ENCODE results near the gene WNK2.

Gene WNK2

GRCh38 chr9:93196096-93197055 is 12.4 kb downstream of the WNK2 start:
- H2BK120ac ChIP-seq (ENCODE audit: low read depth, low read length): no peak overlapping the region
- peaks cover 0 to 3% of the 10 kb centered on the region in 2 donors for H3K9me3 ChIP-seq (replicated peaks in 1 of 2; ENCODE audit: control insufficient read depth in 2 of 2, insufficient read depth in 1 of 2, low read depth in 1 of 2, low read length in 2 of 2)
- H3K23ac ChIP-seq (ENCODE audit: low read depth, low read length, poor library complexity): no peak overlapping the region
- no peak overlapping the region for H3K14ac ChIP-seq (ENCODE audit: low read length)
- peaks cover 13% of the 10 kb centered on the region for H3K79me1 ChIP-seq (ENCODE audit: low read depth, low read length)
- H2BK15ac ChIP-seq (ENCODE audit: low read length): no peak overlapping the region
- H4K8ac ChIP-seq (ENCODE audit: low read depth, low read length): no peak overlapping the region
- no peak overlapping the region for H4K91ac ChIP-seq (ENCODE audit: low read depth, low read length, poor library complexity)
- H3K4me2 ChIP-seq (ENCODE audit: insufficient read depth, low read length, poor library complexity, severe bottlenecking): no peak overlapping the region
- H2BK5ac ChIP-seq (ENCODE audit: low read length): no peak overlapping the region
- no CpG with 5 or more reads among the region's 9 CpGs for WGBS, 2 donors (ENCODE audit: extremely low coverage in 2 of 2, insufficient read length in 2 of 2, insufficient replicate concordance in 1 of 2)
- no peak overlapping the region for H2AK5ac ChIP-seq (ENCODE audit: low read depth, low read length)
- H2BK12ac ChIP-seq (ENCODE audit: low read length): no peak overlapping the region
- peaks cover 0 to 6% (median 0%) of the 10 kb centered on the region in 3 experiments for H3K27me3 ChIP-seq (ENCODE audit: control insufficient read depth in 3 of 3, insufficient read depth in 3 of 3, low read depth in 1 of 3, low read length in 3 of 3)
- peaks cover 3 to 14% of the 10 kb centered on the region in 2 donors for H3K4me1 ChIP-seq (ENCODE audit: control insufficient read depth in 2 of 2, insufficient read depth in 1 of 2, low read depth in 1 of 2, low read length in 2 of 2)
- no peak overlapping the region for H3K4ac ChIP-seq (ENCODE audit: low read length)
- H3K18ac ChIP-seq (ENCODE audit: low read length): no peak overlapping the region
- H3K4me3 ChIP-seq (ENCODE audit: low read length in 2 of 2): no peak overlapping the region
- H3K9ac ChIP-seq (ENCODE audit: low read depth, low read length, poor library complexity): no peak overlapping the region
- H2AFZ ChIP-seq (ENCODE audit: low read length): no peak overlapping the region
- no peaks in the 10 kb centered on the region for H3K36me3 ChIP-seq (replicated peaks in 1 of 2; ENCODE audit: control insufficient read depth in 2 of 2, insufficient read depth in 2 of 2, low read length in 2 of 2)
- H3K27ac ChIP-seq (replicated peaks; ENCODE audit: low read length): no peak overlapping the region
- DNase-seq (ENCODE audit: low spot score): no peak

- peak overlapping the region; percentile 41 for H2BK12ac ChIP-seq (ENCODE audit: low read length)
- no peak overlapping the region for H3K18ac ChIP-seq (ENCODE audit: low read length)
- no CpG with 5 or more reads among the region's 9 CpGs for WGBS, 2 donors (ENCODE audit: extremely low coverage in 2 of 2, insufficient read length in 2 of 2, insufficient replicate concordance in 1 of 2)
- peaks cover 13 to 21% of the 10 kb centered on the region in 2 donors for H3K4me1 ChIP-seq (ENCODE audit: control insufficient read depth in 2 of 2, insufficient read depth in 1 of 2, low read depth in 1 of 2, low read length in 2 of 2)
- DNase-seq (ENCODE audit: low spot score): no peak
- no peak overlapping the region for H3K4me2 ChIP-seq (ENCODE audit: insufficient read depth, low read length, poor library complexity, severe bottlenecking)
- no peak overlapping the region for H3K4me3 ChIP-seq (ENCODE audit: low read length in 2 of 2)
- no peaks in the 10 kb centered on the region for H3K36me3 ChIP-seq (replicated peaks in 1 of 2; ENCODE audit: control insufficient read depth in 2 of 2, insufficient read depth in 2 of 2, low read length in 2 of 2)
- H3K14ac ChIP-seq (ENCODE audit: low read length): no peak overlapping the region
- no peak overlapping the region for H2BK120ac ChIP-seq (ENCODE audit: low read depth, low read length)
- H2AFZ ChIP-seq (ENCODE audit: low read length): no peak overlapping the region
- H4K8ac ChIP-seq (ENCODE audit: low read depth, low read length): no peak overlapping the region
- no peak overlapping the region for H3K9ac ChIP-seq (ENCODE audit: low read depth, low read length, poor library complexity)
- H2BK5ac ChIP-seq (ENCODE audit: low read length): no peak overlapping the region
- H3K79me1 ChIP-seq (ENCODE audit: low read depth, low read length): peaks cover 14% of the 10 kb centered on the region
- no peak overlapping the region for H4K91ac ChIP-seq (ENCODE audit: low read depth, low read length, poor library complexity)
- H3K9me3 ChIP-seq (replicated peaks in 1 of 2; ENCODE audit: control insufficient read depth in 2 of 2, insufficient read depth in 1 of 2, low read depth in 1 of 2, low read length in 2 of 2): peaks cover 0 to 3% of the 10 kb centered on the region in 2 donors
- no peak overlapping the region for H3K23ac ChIP-seq (ENCODE audit: low read depth, low read length, poor library complexity)
- peak overlapping the region; percentile 9 for H2AK5ac ChIP-seq (ENCODE audit: low read depth, low read length)
- no peak overlapping the region for H3K4ac ChIP-seq (ENCODE audit: low read length)
- no peak overlapping the region for H2BK15ac ChIP-seq (ENCODE audit: low read length)
- H3K27ac ChIP-seq (replicated peaks; ENCODE audit: low read length): no peak overlapping the region
- peaks cover 0 to 9% (median 0%) of the 10 kb centered on the region in 3 experiments for H3K27me3 ChIP-seq (ENCODE audit: control insufficient read depth in 3 of 3, insufficient read depth in 3 of 3, low read depth in 1 of 3, low read length in 3 of 3)
Observed at GRCh38 chr9:93197670-93198069, 13.7 kb downstream of the WNK2 start.

- Histone ChIP-seq H4K8ac (ENCODE audit: low read depth, low read length) (no peak overlapping the region), H2BK12ac (ENCODE audit: low read length) (peak overlapping the region; percentile 41), H2AFZ (ENCODE audit: low read length) (no peak overlapping the region), H3K14ac (ENCODE audit: low read length) (no peak overlapping the region), H3K79me1 (ENCODE audit: low read depth, low read length) (peaks cover 15% of the 10 kb centered on the region), H3K4ac (ENCODE audit: low read length) (no peak overlapping the region), H3K4me2 (ENCODE audit: insufficient read depth, low read length, poor library complexity, severe bottlenecking) (no peak overlapping the region), H3K36me3 (replicated peaks in 1 of 2; ENCODE audit: control insufficient read depth in 2 of 2, insufficient read depth in 2 of 2, low read length in 2 of 2) (no peaks in the 10 kb centered on the region), H2BK15ac (ENCODE audit: low read length) (peak overlapping the region; percentile 39), H3K9me3 (replicated peaks in 1 of 2; ENCODE audit: control insufficient read depth in 2 of 2, insufficient read depth in 1 of 2, low read depth in 1 of 2, low read length in 2 of 2) (peaks cover 0 to 3% of the 10 kb centered on the region in 2 donors), H2AK5ac (ENCODE audit: low read depth, low read length) (peak overlapping the region; percentile 68), H2BK120ac (ENCODE audit: low read depth, low read length) (no peak overlapping the region), H4K91ac (ENCODE audit: low read depth, low read length, poor library complexity) (no peak overlapping the region), H3K27me3 (ENCODE audit: control insufficient read depth in 3 of 3, insufficient read depth in 3 of 3, low read depth in 1 of 3, low read length in 3 of 3) (peaks cover 0 to 9% (median 0%) of the 10 kb centered on the region in 3 experiments), H3K4me1 (ENCODE audit: control insufficient read depth in 2 of 2, insufficient read depth in 1 of 2, low read depth in 1 of 2, low read length in 2 of 2) (peaks cover 18 to 22% of the 10 kb centered on the region in 2 donors), H2BK5ac (ENCODE audit: low read length) (no peak overlapping the region), H3K4me3 (ENCODE audit: low read length in 2 of 2) (no peak overlapping the region), H3K18ac (ENCODE audit: low read length) (peak overlapping the region; percentile 83), H3K27ac (replicated peaks; ENCODE audit: low read length) (no peak overlapping the region), H3K9ac (ENCODE audit: low read depth, low read length, poor library complexity) (no peak overlapping the region), H3K23ac (ENCODE audit: low read depth, low read length, poor library complexity) (peak overlapping the region; percentile 89)
- WGBS, 2 donors (ENCODE audit: extremely low coverage in 2 of 2, insufficient read length in 2 of 2, insufficient replicate concordance in 1 of 2): no CpG with 5 or more reads among the region's 10 CpGs
- no peak for DNase-seq (ENCODE audit: low spot score)
Observed at GRCh38 chr9:93198117-93198837, 14.3 kb downstream of the WNK2 start.

Data from neuronal stem cell (in vitro differentiated cells).